Measurements from ENCODE around the gene IL17REL. TPM values are rescaled to one million over a fixed set of nuclear protein-coding genes. Genes with fewer than 3 reads are reported as not detected.

Gene IL17REL
- not detected for total RNA-seq
- long read RNA-seq, donor 1 = 0 reads
- long read RNA-seq, donor 2 = 0 reads

GRCh38 chr22:50012211-50013181 lies at the start of gene IL17REL:
IL17REL (minus strand) TSS chr22:50012765; CDS start chr22:50012646, 119 bp downstream.
- DNase-seq (ENCODE audit: low spot score) = peak; percentile 80

GRCh38 chr22:50061824-50062355 lies 49.3 kb upstream of the IL17REL start:
- intact Hi-C loops (cut with DNase I) = no loop called here
- DNase-seq (ENCODE audit: low spot score) = no peak

More at GRCh38 chr22:50012211-50013181, at the start of gene IL17REL:
- intact Hi-C loops (cut with DNase I) = loop anchor here in 1 of 2 donors (5.0 kb wide), 1 partner anchor 80 kb away; no protein-coding TSS in a partner anchor

- intact Hi-C loops (cut with DNase I) = no loop called here
- DNase-seq (ENCODE audit: low spot score) = no peak
Observed at GRCh38 chr22:50061141-50061823, 48.7 kb upstream of the IL17REL start.

GRCh38 chr22:50060441-50061140 lies 48.0 kb upstream of the IL17REL start:
- intact Hi-C loops (cut with DNase I) = no loop called here

GRCh38 chr22:50059881-50060262 lies 47.3 kb upstream of the IL17REL start:
- no peak for DNase-seq (ENCODE audit: low spot score)

More at GRCh38 chr22:50060441-50061140, 48.0 kb upstream of the IL17REL start:
- no peak for DNase-seq (ENCODE audit: low spot score)

GRCh38 chr22:50058906-50059880 lies 46.6 kb upstream of the IL17REL start:
- no peak for DNase-seq (ENCODE audit: low spot score)
- intact Hi-C loops (cut with DNase I) = no loop called here

More at GRCh38 chr22:50059881-50060262, 47.3 kb upstream of the IL17REL start:
- intact Hi-C loops (cut with DNase I) = no loop called here

- intact Hi-C loops (cut with DNase I) = no loop called here
Observed at GRCh38 chr22:50058061-50058905, 45.7 kb upstream of the IL17REL start, which contains the start of gene TTLL8. TTLL8 (minus strand) TSS chr22:50058298.

GRCh38 chr22:50057278-50058060 lies 44.9 kb upstream of the IL17REL start:
- peak; percentile 73 for DNase-seq (ENCODE audit: low spot score)
- intact Hi-C loops (cut with DNase I) = no loop called here

More at GRCh38 chr22:50058061-50058905, 45.7 kb upstream of the IL17REL start, which contains the start of gene TTLL8:
- DNase-seq (ENCODE audit: low spot score) = peak; percentile 75

GRCh38 chr22:50056214-50056972 lies 43.8 kb upstream of the IL17REL start:
- intact Hi-C loops (cut with DNase I) = no loop called here
- no peak for DNase-seq (ENCODE audit: low spot score)

- intact Hi-C loops (cut with DNase I) = no loop called here
- no peak for DNase-seq (ENCODE audit: low spot score)
Observed at GRCh38 chr22:50053861-50054260, 41.3 kb upstream of the IL17REL start.

- intact Hi-C loops (cut with DNase I) = no loop called here
- DNase-seq (ENCODE audit: low spot score) = no peak
Observed at GRCh38 chr22:50051930-50052329, 39.4 kb upstream of the IL17REL start.

GRCh38 chr22:50049299-50050195 lies 37.0 kb upstream of the IL17REL start:
- DNase-seq (ENCODE audit: low spot score) = peak; percentile 66
- intact Hi-C loops (cut with DNase I) = no loop called here

- DNase-seq (ENCODE audit: low spot score) = peak; percentile 50
- intact Hi-C loops (cut with DNase I) = no loop called here
Observed at GRCh38 chr22:50048836-50049235, 36.3 kb upstream of the IL17REL start.

GRCh38 chr22:50048061-50048765 lies 35.6 kb upstream of the IL17REL start:
- intact Hi-C loops (cut with DNase I) = no loop called here
- peak; percentile 64 for DNase-seq (ENCODE audit: low spot score)

Data from posterior vena cava (tissue), 2 donors.